GM13976 (cell line): Measurements from ENCODE around the gene SLAMF7.

Source experiments
- DNase-seq: peaks from one replicate; pipeline ENCODE4 v3.0.0; 2012; ENCODE audit warnings: low spot score
- CTCF ChIP-seq: IDR thresholded peaks from 2 replicates; pipeline ENCODE4 v1.5.1; 2012; ENCODE audit warnings: borderline replicate concordance, mild to moderate bottlenecking; ENCODE audit not compliant: insufficient read depth; ENCODE audit errors: extremely low read depth, missing control alignments, control extremely low read depth
- in situ Hi-C: fragments of 300-500 bp; cut with MboI; formaldehyde crosslinking; loops from one replicate; pipeline ENCODE4 v1.12.0; 2022; ENCODE audit warnings: low sequenced_read_pairs, mixed read lengths, inconsistent platforms; ENCODE audit not compliant: unreplicated experiment

The SLAMF7 gene

GRCh38 chr1:160740133-160740688 lies 1.2 kb downstream of the SLAMF7 start:
- no peak for DNase-seq
- no peak for TF ChIP-seq CTCF
- in situ Hi-C loops: no loop called here

- in situ Hi-C loops: no loop called here
- TF ChIP-seq CTCF: no peak
- DNase-seq: no peak
These were observed 2.0 kb downstream of the SLAMF7 start for GRCh38 chr1:160741092-160741501.

- in situ Hi-C loops: no loop called here
- no peak for TF ChIP-seq CTCF
- DNase-seq: no peak
These were observed 2.7 kb downstream of the SLAMF7 start for GRCh38 chr1:160741612-160742348.

- DNase-seq: no peak
- in situ Hi-C loops: no loop called here
- TF ChIP-seq CTCF: no peak
These were observed 3.5 kb downstream of the SLAMF7 start for GRCh38 chr1:160742428-160743127.

GRCh38 chr1:160743266-160743665 lies 4.2 kb downstream of the SLAMF7 start:
- no peak for TF ChIP-seq CTCF
- in situ Hi-C loops: no loop called here
- no peak for DNase-seq

- no peak for DNase-seq
- in situ Hi-C loops: no loop called here
- no peak for TF ChIP-seq CTCF
These were observed 5.3 kb downstream of the SLAMF7 start for GRCh38 chr1:160744199-160744851.
